ENCODE data around the gene SOX2. TPM values are rescaled to one million over a fixed set of nuclear protein-coding genes. Genes with fewer than 3 reads are reported as not detected.

The SOX2 gene
- total RNA-seq, 2 experiments from 2014 or later = not detected

DNA sequence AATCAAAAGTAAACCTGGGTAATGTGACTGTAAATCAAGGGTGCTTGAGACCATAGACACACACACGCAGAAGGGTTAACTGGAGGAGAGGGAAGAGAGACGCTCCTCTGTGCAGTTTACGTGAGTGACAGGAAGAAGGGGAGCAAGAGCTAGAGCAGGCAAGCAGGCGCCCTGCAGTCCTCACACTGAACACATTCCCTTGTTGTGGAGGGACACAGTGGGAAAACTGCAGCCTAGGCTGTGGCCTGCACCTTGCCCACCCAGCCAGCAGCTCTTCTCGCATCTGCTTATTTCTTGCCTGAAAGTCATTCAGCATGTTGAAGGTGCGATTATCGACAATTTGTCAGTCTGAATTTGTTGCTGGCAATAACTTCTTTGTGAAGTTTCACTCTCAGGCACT lies 24.2 kb downstream of the SOX2 start:
- no peak overlapping the region for H3K27ac Mint-ChIP-seq
- Histone ChIP-seq H3K27me3 (ENCODE audit: control insufficient read depth in 1 of 2, insufficient read depth in 2 of 2, low read length in 2 of 2) (peaks cover 9% of the 10 kb centered on the region in 2 experiments), H3K27ac (ENCODE audit: low read depth in 1 of 2, low read length in 2 of 2) (no peak overlapping the region), H3K36me3 (ENCODE audit: insufficient read depth, low read length) (no peaks in the 10 kb centered on the region), H3K9me3 (ENCODE audit: control insufficient read depth in 1 of 2, insufficient read depth in 1 of 2, low read length in 2 of 2) (peaks cover 0 to 12% of the 10 kb centered on the region in 2 experiments), H3K4me3 (ENCODE audit: low read length) (no peak overlapping the region), H3K4me1 (ENCODE audit: insufficient read depth, low read length) (no peaks in the 10 kb centered on the region)
- H3K27me3 Mint-ChIP-seq = peaks cover 44% of the 10 kb centered on the region
- ChIA-PET CTCF (no interaction called here), POLR2A (no interaction called here)
- ATAC-seq (ENCODE audit: poor library complexity) (no peak), DNase-seq (no peak)
- no peak overlapping the region for H3K4me3 Mint-ChIP-seq
- TF ChIP-seq, protein P1, sequence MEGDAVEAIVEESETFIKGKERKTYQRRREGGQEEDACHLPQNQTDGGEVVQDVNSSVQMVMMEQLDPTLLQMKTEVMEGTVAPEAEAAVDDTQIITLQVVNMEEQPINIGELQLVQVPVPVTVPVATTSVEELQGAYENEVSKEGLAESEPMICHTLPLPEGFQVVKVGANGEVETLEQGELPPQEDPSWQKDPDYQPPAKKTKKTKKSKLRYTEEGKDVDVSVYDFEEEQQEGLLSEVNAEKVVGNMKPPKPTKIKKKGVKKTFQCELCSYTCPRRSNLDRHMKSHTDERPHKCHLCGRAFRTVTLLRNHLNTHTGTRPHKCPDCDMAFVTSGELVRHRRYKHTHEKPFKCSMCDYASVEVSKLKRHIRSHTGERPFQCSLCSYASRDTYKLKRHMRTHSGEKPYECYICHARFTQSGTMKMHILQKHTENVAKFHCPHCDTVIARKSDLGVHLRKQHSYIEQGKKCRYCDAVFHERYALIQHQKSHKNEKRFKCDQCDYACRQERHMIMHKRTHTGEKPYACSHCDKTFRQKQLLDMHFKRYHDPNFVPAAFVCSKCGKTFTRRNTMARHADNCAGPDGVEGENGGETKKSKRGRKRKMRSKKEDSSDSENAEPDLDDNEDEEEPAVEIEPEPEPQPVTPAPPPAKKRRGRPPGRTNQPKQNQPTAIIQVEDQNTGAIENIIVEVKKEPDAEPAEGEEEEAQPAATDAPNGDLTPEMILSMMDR (IDR thresholded peaks at IDR 0.05) = no peak
- no peaks in the 10 kb centered on the region for H3K4me1 Mint-ChIP-seq (ENCODE audit: low read depth)
- intact Hi-C loops (cut with DNase I, micrococcal nuclease) = no loop called here
- H3K36me3 Mint-ChIP-seq (ENCODE audit: low read depth) = no peaks in the 10 kb centered on the region
- H3K9me3 Mint-ChIP-seq = no peaks in the 10 kb centered on the region

DNA sequence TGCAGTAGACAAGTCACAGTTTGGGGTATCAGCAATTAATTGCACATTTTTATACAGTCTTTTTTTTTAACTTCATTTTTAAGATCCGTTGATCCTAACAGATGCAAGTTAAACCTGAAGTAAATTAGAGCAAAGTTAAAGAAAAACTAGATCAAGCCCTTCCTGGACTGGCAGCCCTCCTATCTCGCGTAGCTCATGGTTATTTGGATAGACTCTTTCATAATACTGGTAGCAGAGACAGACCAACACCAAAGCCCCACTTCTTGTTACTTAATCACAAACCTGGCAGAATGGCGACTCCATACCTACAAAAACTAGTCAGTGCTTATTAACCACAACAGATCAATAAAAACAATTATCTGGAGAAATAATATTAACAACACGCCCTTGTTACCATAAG lies 26.8 kb downstream of the SOX2 start:
- H3K4me1 Mint-ChIP-seq (ENCODE audit: low read depth) = no peaks in the 10 kb centered on the region

DNA sequence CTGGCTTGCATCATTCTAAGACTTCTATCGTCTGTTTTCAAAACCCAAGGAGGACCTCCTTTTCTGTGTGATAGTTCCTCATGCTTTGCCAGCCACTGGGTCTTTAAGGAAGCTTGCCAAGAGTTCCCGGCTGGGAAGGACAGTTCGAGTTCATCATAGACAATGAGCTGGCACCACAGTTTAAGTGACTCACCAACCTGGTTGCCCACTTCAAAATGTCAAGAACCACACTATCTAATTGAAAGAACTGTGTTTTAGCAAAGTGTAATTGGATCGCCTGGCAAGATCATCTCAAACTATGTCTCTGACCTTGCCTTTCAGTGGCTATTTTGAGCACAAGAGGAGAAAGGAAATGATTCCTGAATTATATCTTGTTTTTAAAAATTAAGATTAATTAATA lies 27.9 kb downstream of the SOX2 start:
- Histone ChIP-seq H3K4me3 (ENCODE audit: low read length) (no peak overlapping the region), H3K9me3 (ENCODE audit: control insufficient read depth in 1 of 2, insufficient read depth in 1 of 2, low read length in 2 of 2) (peaks cover 0 to 3% of the 10 kb centered on the region in 2 experiments), H3K4me1 (ENCODE audit: insufficient read depth, low read length) (no peaks in the 10 kb centered on the region), H3K36me3 (ENCODE audit: insufficient read depth, low read length) (no peaks in the 10 kb centered on the region), H3K27ac (ENCODE audit: low read depth in 1 of 2, low read length in 2 of 2) (no peak overlapping the region), H3K27me3 (ENCODE audit: control insufficient read depth in 1 of 2, insufficient read depth in 2 of 2, low read length in 2 of 2) (peaks cover 2% of the 10 kb centered on the region in 2 experiments)
- ATAC-seq (ENCODE audit: poor library complexity) = no peak
- Mint-ChIP-seq H3K4me3 (no peak overlapping the region), H3K9me3 (no peaks in the 10 kb centered on the region), H3K27me3 (peaks cover 16% of the 10 kb centered on the region), H3K36me3 (ENCODE audit: low read depth) (no peaks in the 10 kb centered on the region), H3K27ac (no peak overlapping the region), H3K4me1 (ENCODE audit: low read depth) (no peaks in the 10 kb centered on the region)
- no peak for DNase-seq
- TF ChIP-seq, protein P1 (IDR thresholded peaks at IDR 0.05) = no peak
- ChIA-PET POLR2A (no interaction called here), CTCF (no interaction called here)
- intact Hi-C loops (cut with DNase I, micrococcal nuclease) = no loop called here

More for the DNA sequence above, 26.8 kb downstream of the SOX2 start:
- Mint-ChIP-seq H3K27me3 (peaks cover 23% of the 10 kb centered on the region), H3K9me3 (no peaks in the 10 kb centered on the region), H3K4me3 (no peak overlapping the region), H3K36me3 (ENCODE audit: low read depth) (no peaks in the 10 kb centered on the region), H3K27ac (no peak overlapping the region)
- peaks cover 0 to 7% of the 10 kb centered on the region in 2 experiments for H3K9me3 ChIP-seq (ENCODE audit: control insufficient read depth in 1 of 2, insufficient read depth in 1 of 2, low read length in 2 of 2)
- H3K4me1 ChIP-seq (ENCODE audit: insufficient read depth, low read length) = no peaks in the 10 kb centered on the region
- ATAC-seq (ENCODE audit: poor library complexity) = no peak
- H3K4me3 ChIP-seq (ENCODE audit: low read length) = no peak overlapping the region
- intact Hi-C loops (cut with DNase I, micrococcal nuclease) = no loop called here
- peaks cover 2 to 5% of the 10 kb centered on the region in 2 experiments for H3K27me3 ChIP-seq (ENCODE audit: control insufficient read depth in 1 of 2, insufficient read depth in 2 of 2, low read length in 2 of 2)
- TF ChIP-seq, protein P1 (IDR thresholded peaks at IDR 0.05) = no peak
- no peak for DNase-seq
- H3K27ac ChIP-seq (ENCODE audit: low read depth in 1 of 2, low read length in 2 of 2) = no peak overlapping the region
- ChIA-PET CTCF (no interaction called here), POLR2A (no interaction called here)
- no peaks in the 10 kb centered on the region for H3K36me3 ChIP-seq (ENCODE audit: insufficient read depth, low read length)
